GM12878 (cell line): ENCODE measurements around the gene NUMB. TPM values are rescaled to one million over a fixed set of nuclear protein-coding genes. Genes with fewer than 3 reads are reported as not detected.

Experiments
- BHLHE40 ChIP-seq, 2 experiments: fragments of 450-650 bp in 1 of 2; IDR thresholded peaks; 2 replicates each; pipeline ENCODE4 v1.6.1; 2011 to 2017; ENCODE audit warnings: low read depth in 2 of 2, borderline replicate concordance in 1 of 2, improper control_type of control experiment in 1 of 2, low read length in 1 of 2, mild to moderate bottlenecking in 1 of 2
- BMI1 ChIP-seq: fragments of 450-650 bp; IDR thresholded peaks from 2 replicates; pipeline ENCODE4 v1.6.1; 2016; ENCODE audit warnings: mild to moderate bottlenecking, moderate library complexity, borderline replicate concordance
- CEBPB ChIP-seq, 2 experiments: fragments of 150-350 bp in 1 of 2; IDR thresholded peaks; 2 replicates each; pipeline ENCODE4 v1.6.1; 2012 to 2014; ENCODE audit warnings: low read depth in 2 of 2, low read length in 2 of 2, borderline replicate concordance in 1 of 2, inconsistent platforms in 1 of 2
- DPF2 ChIP-seq: fragments of 450-650 bp; IDR thresholded peaks from 2 replicates; pipeline ENCODE4 v1.6.1; 2017; ENCODE audit warnings: mild to moderate bottlenecking
- FOXK2 ChIP-seq: fragments of 450-650 bp; IDR thresholded peaks from 2 replicates; pipeline ENCODE4 v1.6.1; 2017; ENCODE audit warnings: mild to moderate bottlenecking, moderate library complexity
- GABPA ChIP-seq: IDR thresholded peaks from 2 replicates; pipeline ENCODE4 v1.6.1; 2014; ENCODE audit warnings: antibody characterized with exemption, low read depth, mild to moderate bottlenecking, inconsistent platforms
- GATAD2B ChIP-seq: fragments of 450-650 bp; conservative IDR thresholded peaks from 2 replicates; pipeline ENCODE4 v1.6.1; 2017; ENCODE audit warnings: low read depth, mild to moderate bottlenecking, moderate library complexity
- POLR2AphosphoS5 ChIP-seq: IDR thresholded peaks from 2 replicates; pipeline ENCODE4 v1.6.1; 2011; ENCODE audit warnings: mild to moderate bottlenecking, low read length, inconsistent platforms
- RUNX3 ChIP-seq: IDR thresholded peaks from 2 replicates; pipeline ENCODE4 v1.6.1; 2012; ENCODE audit warnings: low read length, inconsistent platforms
- STAT3 ChIP-seq: IDR thresholded peaks from 2 replicates; pipeline ENCODE4 v1.6.1; 2011; ENCODE audit warnings: low read depth, low read length, improper control_type of control experiment
- TCF7 ChIP-seq: IDR thresholded peaks from 2 replicates; pipeline ENCODE4 v1.6.1; 2014; ENCODE audit warnings: antibody characterized with exemption, borderline replicate concordance
- polyA plus RNA-seq, 11 experiments: library from polyadenylated mRNA; depleted of rRNA in 4 of 11; unstranded in 6 of 11; stranded (reverse) in 5 of 11; fragments of >200 nt; fragmentation: Nextera tagmentation in 4 of 11; fragmentation: Illumina TruSeq in 1 of 11; extraction: Ambion mirVana in 4 of 11; extraction: Trizol in 1 of 11; gene quantifications; 1 replicate in 1 of 11; 2 replicates in 10 of 11; pipeline versions ENCODE4 v1.2.1 to v1.2.3, GENCODE V29; 2011 to 2016; ENCODE audit warnings: inconsistent platforms in 2 of 11, missing spikeins in 2 of 11, low read depth in 1 of 11
- total RNA-seq, 4 experiments: library from RNA; depleted of rRNA in 3 of 4; stranded (reverse); fragments of >200 nt in 3 of 4; fragmentation: Illumina TruSeq in 1 of 4; extraction: Trizol in 1 of 4; gene quantifications; 2 replicates each; pipeline versions ENCODE4 v1.2.1 to v1.2.3, GENCODE V29; 2013 to 2021
- TF ChIP-seq, protein P1 (sequence below): fragments of 450-650 bp; formaldehyde crosslinking; IDR thresholded peaks from 2 replicates; pipeline ENCODE4 v1.4.0; 2020; ENCODE audit warnings: mild to moderate bottlenecking, moderate library complexity
- TF ChIP-seq, protein P2 (sequence below): fragments of 450-650 bp; IDR thresholded peaks from 2 replicates; pipeline ENCODE4 v1.6.1; 2017; ENCODE audit warnings: mild to moderate bottlenecking
- TF ChIP-seq, protein P3 (sequence below): IDR thresholded peaks from 2 replicates; pipeline ENCODE4 v1.6.1; 2012; ENCODE audit warnings: mild to moderate bottlenecking, low read depth, low read length
- TF ChIP-seq, protein P4 (sequence below): IDR thresholded peaks from 2 replicates; pipeline ENCODE4 v1.6.1; 2012; ENCODE audit warnings: low read length, inconsistent platforms
- TF ChIP-seq, protein P5 (sequence below): fragments of 450-650 bp; IDR thresholded peaks from 2 replicates; pipeline ENCODE4 v1.6.1; 2017; ENCODE audit warnings: mild to moderate bottlenecking, low read depth, inconsistent platforms; ENCODE audit not compliant: poor library complexity, severe bottlenecking

Gene NUMB
- total and polyA plus RNA-seq, 10 of the 15 experiments (the other 5 are each of a cell fraction or from before 2014, with no cell fraction given): 22.0 to 147 (median 48.9) TPM

DNA sequence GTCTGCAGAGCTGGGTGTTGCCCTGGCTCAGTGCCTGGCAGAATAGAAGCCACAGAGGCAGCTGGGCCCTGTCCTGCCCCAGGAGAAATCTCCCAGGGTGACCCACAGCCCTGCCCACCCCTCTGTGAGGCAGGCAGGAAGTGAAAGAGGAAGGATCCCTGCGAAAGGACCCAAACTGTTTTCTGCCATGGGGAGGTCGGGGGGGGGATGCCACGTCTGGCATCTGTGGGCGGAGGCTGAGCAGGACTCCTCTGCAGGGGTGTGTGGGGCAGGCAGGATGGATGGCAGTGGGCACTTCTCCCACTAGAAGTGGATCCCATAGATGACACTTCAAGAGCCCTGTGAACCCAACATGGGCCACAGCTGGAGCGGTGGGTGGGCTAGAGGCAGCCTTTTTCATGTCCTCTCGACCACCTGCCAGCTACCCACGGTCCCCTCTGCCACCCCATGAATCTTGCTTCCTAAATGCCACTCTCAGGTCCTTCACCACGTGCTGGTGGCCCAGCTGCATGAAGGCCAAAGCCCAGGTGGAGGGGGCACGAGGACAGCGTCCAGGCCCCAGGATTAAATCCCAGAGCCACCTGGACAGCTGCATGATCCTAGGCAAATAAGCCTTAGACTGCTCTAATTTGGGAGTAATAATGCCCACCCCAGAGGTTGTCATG, 217.4 kb downstream of the NUMB start (continued):
- TF ChIP-seq, protein P1, sequence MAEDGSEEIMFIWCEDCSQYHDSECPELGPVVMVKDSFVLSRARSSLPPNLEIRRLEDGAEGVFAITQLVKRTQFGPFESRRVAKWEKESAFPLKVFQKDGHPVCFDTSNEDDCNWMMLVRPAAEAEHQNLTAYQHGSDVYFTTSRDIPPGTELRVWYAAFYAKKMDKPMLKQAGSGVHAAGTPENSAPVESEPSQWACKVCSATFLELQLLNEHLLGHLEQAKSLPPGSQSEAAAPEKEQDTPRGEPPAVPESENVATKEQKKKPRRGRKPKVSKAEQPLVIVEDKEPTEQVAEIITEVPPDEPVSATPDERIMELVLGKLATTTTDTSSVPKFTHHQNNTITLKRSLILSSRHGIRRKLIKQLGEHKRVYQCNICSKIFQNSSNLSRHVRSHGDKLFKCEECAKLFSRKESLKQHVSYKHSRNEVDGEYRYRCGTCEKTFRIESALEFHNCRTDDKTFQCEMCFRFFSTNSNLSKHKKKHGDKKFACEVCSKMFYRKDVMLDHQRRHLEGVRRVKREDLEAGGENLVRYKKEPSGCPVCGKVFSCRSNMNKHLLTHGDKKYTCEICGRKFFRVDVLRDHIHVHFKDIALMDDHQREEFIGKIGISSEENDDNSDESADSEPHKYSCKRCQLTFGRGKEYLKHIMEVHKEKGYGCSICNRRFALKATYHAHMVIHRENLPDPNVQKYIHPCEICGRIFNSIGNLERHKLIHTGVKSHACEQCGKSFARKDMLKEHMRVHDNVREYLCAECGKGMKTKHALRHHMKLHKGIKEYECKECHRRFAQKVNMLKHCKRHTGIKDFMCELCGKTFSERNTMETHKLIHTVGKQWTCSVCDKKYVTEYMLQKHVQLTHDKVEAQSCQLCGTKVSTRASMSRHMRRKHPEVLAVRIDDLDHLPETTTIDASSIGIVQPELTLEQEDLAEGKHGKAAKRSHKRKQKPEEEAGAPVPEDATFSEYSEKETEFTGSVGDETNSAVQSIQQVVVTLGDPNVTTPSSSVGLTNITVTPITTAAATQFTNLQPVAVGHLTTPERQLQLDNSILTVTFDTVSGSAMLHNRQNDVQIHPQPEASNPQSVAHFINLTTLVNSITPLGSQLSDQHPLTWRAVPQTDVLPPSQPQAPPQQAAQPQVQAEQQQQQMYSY (CRISPR knock-in tag): no peak
- TF ChIP-seq RUNX3: no peak
- no peak for TF ChIP-seq GABPA
- TF ChIP-seq, protein P2, sequence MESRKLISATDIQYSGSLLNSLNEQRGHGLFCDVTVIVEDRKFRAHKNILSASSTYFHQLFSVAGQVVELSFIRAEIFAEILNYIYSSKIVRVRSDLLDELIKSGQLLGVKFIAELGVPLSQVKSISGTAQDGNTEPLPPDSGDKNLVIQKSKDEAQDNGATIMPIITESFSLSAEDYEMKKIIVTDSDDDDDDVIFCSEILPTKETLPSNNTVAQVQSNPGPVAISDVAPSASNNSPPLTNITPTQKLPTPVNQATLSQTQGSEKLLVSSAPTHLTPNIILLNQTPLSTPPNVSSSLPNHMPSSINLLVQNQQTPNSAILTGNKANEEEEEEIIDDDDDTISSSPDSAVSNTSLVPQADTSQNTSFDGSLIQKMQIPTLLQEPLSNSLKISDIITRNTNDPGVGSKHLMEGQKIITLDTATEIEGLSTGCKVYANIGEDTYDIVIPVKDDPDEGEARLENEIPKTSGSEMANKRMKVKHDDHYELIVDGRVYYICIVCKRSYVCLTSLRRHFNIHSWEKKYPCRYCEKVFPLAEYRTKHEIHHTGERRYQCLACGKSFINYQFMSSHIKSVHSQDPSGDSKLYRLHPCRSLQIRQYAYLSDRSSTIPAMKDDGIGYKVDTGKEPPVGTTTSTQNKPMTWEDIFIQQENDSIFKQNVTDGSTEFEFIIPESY: no peak
- TF ChIP-seq DPF2: peak; percentile 29; the same call in 1 of the 2 replicates
- 0 out of 2 replicates have a peak, but pooled peaks have one; percentile 52 for TF ChIP-seq GATAD2B
- TF ChIP-seq BMI1: no peak
- no peak for TF ChIP-seq BHLHE40 (IDR thresholded peaks at IDR 0.05; ENCODE audit: borderline replicate concordance in 1 of 2, low read depth in 2 of 2, low read length in 1 of 2)
- no peak for TF ChIP-seq TCF7
- TF ChIP-seq, protein P3, sequence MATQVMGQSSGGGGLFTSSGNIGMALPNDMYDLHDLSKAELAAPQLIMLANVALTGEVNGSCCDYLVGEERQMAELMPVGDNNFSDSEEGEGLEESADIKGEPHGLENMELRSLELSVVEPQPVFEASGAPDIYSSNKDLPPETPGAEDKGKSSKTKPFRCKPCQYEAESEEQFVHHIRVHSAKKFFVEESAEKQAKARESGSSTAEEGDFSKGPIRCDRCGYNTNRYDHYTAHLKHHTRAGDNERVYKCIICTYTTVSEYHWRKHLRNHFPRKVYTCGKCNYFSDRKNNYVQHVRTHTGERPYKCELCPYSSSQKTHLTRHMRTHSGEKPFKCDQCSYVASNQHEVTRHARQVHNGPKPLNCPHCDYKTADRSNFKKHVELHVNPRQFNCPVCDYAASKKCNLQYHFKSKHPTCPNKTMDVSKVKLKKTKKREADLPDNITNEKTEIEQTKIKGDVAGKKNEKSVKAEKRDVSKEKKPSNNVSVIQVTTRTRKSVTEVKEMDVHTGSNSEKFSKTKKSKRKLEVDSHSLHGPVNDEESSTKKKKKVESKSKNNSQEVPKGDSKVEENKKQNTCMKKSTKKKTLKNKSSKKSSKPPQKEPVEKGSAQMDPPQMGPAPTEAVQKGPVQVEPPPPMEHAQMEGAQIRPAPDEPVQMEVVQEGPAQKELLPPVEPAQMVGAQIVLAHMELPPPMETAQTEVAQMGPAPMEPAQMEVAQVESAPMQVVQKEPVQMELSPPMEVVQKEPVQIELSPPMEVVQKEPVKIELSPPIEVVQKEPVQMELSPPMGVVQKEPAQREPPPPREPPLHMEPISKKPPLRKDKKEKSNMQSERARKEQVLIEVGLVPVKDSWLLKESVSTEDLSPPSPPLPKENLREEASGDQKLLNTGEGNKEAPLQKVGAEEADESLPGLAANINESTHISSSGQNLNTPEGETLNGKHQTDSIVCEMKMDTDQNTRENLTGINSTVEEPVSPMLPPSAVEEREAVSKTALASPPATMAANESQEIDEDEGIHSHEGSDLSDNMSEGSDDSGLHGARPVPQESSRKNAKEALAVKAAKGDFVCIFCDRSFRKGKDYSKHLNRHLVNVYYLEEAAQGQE: no peak
- no peak for TF ChIP-seq CEBPB (IDR thresholded peaks at IDR 0.05; ENCODE audit: borderline replicate concordance in 1 of 2, low read depth in 2 of 2, low read length in 2 of 2)
- no peak for TF ChIP-seq STAT3
- TF ChIP-seq, protein P4, sequence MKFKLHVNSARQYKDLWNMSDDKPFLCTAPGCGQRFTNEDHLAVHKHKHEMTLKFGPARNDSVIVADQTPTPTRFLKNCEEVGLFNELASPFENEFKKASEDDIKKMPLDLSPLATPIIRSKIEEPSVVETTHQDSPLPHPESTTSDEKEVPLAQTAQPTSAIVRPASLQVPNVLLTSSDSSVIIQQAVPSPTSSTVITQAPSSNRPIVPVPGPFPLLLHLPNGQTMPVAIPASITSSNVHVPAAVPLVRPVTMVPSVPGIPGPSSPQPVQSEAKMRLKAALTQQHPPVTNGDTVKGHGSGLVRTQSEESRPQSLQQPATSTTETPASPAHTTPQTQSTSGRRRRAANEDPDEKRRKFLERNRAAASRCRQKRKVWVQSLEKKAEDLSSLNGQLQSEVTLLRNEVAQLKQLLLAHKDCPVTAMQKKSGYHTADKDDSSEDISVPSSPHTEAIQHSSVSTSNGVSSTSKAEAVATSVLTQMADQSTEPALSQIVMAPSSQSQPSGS: no peak
- no peak for TF ChIP-seq FOXK2
- no peak for TF ChIP-seq POLR2AphosphoS5
- TF ChIP-seq, protein P5, sequence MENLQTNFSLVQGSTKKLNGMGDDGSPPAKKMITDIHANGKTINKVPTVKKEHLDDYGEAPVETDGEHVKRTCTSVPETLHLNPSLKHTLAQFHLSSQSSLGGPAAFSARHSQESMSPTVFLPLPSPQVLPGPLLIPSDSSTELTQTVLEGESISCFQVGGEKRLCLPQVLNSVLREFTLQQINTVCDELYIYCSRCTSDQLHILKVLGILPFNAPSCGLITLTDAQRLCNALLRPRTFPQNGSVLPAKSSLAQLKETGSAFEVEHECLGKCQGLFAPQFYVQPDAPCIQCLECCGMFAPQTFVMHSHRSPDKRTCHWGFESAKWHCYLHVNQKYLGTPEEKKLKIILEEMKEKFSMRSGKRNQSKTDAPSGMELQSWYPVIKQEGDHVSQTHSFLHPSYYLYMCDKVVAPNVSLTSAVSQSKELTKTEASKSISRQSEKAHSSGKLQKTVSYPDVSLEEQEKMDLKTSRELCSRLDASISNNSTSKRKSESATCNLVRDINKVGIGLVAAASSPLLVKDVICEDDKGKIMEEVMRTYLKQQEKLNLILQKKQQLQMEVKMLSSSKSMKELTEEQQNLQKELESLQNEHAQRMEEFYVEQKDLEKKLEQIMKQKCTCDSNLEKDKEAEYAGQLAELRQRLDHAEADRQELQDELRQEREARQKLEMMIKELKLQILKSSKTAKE: no peak
